Ishikawa (cell line): ENCODE data around the gene OR5B3.

Experiments
- CEBPB ChIP-seq: IDR thresholded peaks from 2 replicates; pipeline ENCODE4 v1.6.1; 2012
- CREB1 ChIP-seq: IDR thresholded peaks from 2 replicates; pipeline ENCODE4 v1.6.1; 2012; ENCODE audit warnings: low read depth
- EGR1 ChIP-seq: IDR thresholded peaks from 2 replicates; pipeline ENCODE4 v1.6.1; 2012
- EP300 ChIP-seq: IDR thresholded peaks from 2 replicates; pipeline ENCODE4 v1.6.1; 2012; ENCODE audit warnings: borderline replicate concordance
- FOXM1 ChIP-seq: IDR thresholded peaks from 2 replicates; pipeline ENCODE4 v1.6.1; 2012; ENCODE audit warnings: low read depth, borderline replicate concordance
- MAX ChIP-seq: IDR thresholded peaks from 2 replicates; pipeline ENCODE4 v1.6.1; 2012
- NFIC ChIP-seq: IDR thresholded peaks from 2 replicates; pipeline ENCODE4 v1.6.1; 2012
- RAD21 ChIP-seq: IDR thresholded peaks from 2 replicates; pipeline ENCODE4 v1.6.1; 2012; ENCODE audit warnings: low read depth
- REST ChIP-seq: IDR thresholded peaks from 2 replicates; pipeline ENCODE4 v1.6.1; 2012; ENCODE audit warnings: low read depth, mild to moderate bottlenecking
- TAF1 ChIP-seq: IDR thresholded peaks from 2 replicates; pipeline ENCODE4 v1.6.1; 2012; ENCODE audit warnings: low read depth, mild to moderate bottlenecking
- TCF12 ChIP-seq: IDR thresholded peaks from 2 replicates; pipeline ENCODE4 v1.6.1; 2012; ENCODE audit warnings: low read depth
- TEAD4 ChIP-seq: IDR thresholded peaks from 2 replicates; pipeline ENCODE4 v1.6.1; 2012
- USF1 ChIP-seq: IDR thresholded peaks from 2 replicates; pipeline ENCODE4 v1.6.1; 2012
- YY1 ChIP-seq: IDR thresholded peaks from 2 replicates; pipeline ENCODE4 v1.6.1; 2012; ENCODE audit warnings: low read depth
- ZBTB7A ChIP-seq: IDR thresholded peaks from 2 replicates; pipeline ENCODE4 v1.6.1; 2012; ENCODE audit warnings: low read depth

Gene OR5B3

GRCh38 chr11:58428021-58428420 lies 21.3 kb upstream of the OR5B3 start, which contains the start of gene OR5B2:
TSS of gene OR5B2 (minus strand) at chr11:58428121. CDS start at chr11:58423261, 4,860 bp downstream.
- TF ChIP-seq EGR1 (no peak), RAD21 (no peak), TCF12 (no peak), NFIC (no peak), FOXM1 (no peak), REST (no peak), USF1 (no peak)

GRCh38 chr11:58395581-58395980 lies 11.1 kb downstream of the OR5B3 start:
- TF ChIP-seq EP300, result no peak

GRCh38 chr11:58394195-58394594 lies 12.5 kb downstream of the OR5B3 start:
- no peak for TF ChIP-seq EGR1
- TF ChIP-seq USF1, result no peak
- no peak for TF ChIP-seq TAF1
- TF ChIP-seq TCF12, result no peak
- no peak for TF ChIP-seq FOXM1
- TF ChIP-seq RAD21, result no peak
- TF ChIP-seq MAX, result no peak
- no peak for TF ChIP-seq NFIC
- no peak for TF ChIP-seq YY1
- no peak for TF ChIP-seq TEAD4

- no peak for TF ChIP-seq CEBPB
- no peak for TF ChIP-seq EP300
- TF ChIP-seq FOXM1, result no peak
- no peak for TF ChIP-seq TCF12
- no peak for TF ChIP-seq TEAD4
- TF ChIP-seq TAF1, result no peak
- no peak for TF ChIP-seq CREB1
- no peak for TF ChIP-seq USF1
- no peak for TF ChIP-seq NFIC
- no peak for TF ChIP-seq RAD21
- TF ChIP-seq EGR1, result no peak
- TF ChIP-seq REST, result no peak
- TF ChIP-seq MAX, result no peak
- TF ChIP-seq ZBTB7A, result no peak
- no peak for TF ChIP-seq YY1
Observed at GRCh38 chr11:58392746-58393145, 13.9 kb downstream of the OR5B3 start.

GRCh38 chr11:58391879-58392278 lies 14.8 kb downstream of the OR5B3 start:
- no peak for TF ChIP-seq FOXM1
- TF ChIP-seq RAD21, result no peak
- no peak for TF ChIP-seq ZBTB7A
- no peak for TF ChIP-seq CEBPB
- TF ChIP-seq TAF1, result no peak
- no peak for TF ChIP-seq CREB1
- no peak for TF ChIP-seq EP300
- TF ChIP-seq REST, result no peak
- TF ChIP-seq EGR1, result no peak
